Esophagus mucosa (tissue), 1 donor: ENCODE data around the gene NDUFB1. TPM values are rescaled to one million over a fixed set of nuclear protein-coding genes. Genes with fewer than 3 reads are reported as not detected.
A peak's percentile ranks its signal among the peaks of the same experiment; 100 is the strongest.

ENCODE experiments used
- ATAC-seq: fragments of 200-7000 bp; cut with Tn5 transposase; one replicate; pipeline ENCODE4 v1.9.1; 2020
- total RNA-seq: library from RNA; stranded (reverse); gene quantifications from one replicate; pipeline ENCODE4 v1.2.4, GENCODE V29; 2023
- donor health status: DM: yes; HTN: yes; CAD: no.

Gene NDUFB1
- total RNA-seq = 133 TPM

- ATAC-seq = peak; percentile 85
Observed at GRCh38 chr14:92121670-92122350, at the start of gene NDUFB1, which contains the start of gene CPSF2. Gene NDUFB1 (minus strand): TSS chr14:92121706. CDS start chr14:92117637, 4,069 bp downstream. Gene CPSF2 (plus strand): TSS chr14:92121969. CDS start chr14:92130985, 9,016 bp downstream.

DNA sequence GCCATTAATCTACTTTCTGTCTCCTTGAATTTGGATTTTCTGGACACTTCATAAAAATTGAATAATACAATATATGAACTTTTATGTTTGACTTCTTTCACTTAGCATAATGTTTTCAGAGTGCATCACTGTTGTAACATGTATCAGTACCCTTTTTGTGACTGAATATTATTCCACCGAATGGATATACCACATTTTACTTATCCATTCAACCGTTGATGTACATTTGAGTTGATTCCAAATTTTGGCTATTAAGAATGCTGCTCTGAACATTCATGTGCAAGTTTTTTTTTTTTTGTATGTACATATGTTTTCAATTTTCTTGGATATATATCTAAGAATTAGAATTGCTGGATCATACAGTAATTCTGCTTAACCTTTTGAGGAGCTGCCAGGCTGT lies 43.5 kb upstream of the NDUFB1 start:
- ATAC-seq = no peak

- no peak for ATAC-seq
Observed at GRCh38 chr14:92161521-92161920, 40.0 kb upstream of the NDUFB1 start.

GRCh38 chr14:92160619-92161018 lies 39.1 kb upstream of the NDUFB1 start:
- no peak for ATAC-seq

DNA sequence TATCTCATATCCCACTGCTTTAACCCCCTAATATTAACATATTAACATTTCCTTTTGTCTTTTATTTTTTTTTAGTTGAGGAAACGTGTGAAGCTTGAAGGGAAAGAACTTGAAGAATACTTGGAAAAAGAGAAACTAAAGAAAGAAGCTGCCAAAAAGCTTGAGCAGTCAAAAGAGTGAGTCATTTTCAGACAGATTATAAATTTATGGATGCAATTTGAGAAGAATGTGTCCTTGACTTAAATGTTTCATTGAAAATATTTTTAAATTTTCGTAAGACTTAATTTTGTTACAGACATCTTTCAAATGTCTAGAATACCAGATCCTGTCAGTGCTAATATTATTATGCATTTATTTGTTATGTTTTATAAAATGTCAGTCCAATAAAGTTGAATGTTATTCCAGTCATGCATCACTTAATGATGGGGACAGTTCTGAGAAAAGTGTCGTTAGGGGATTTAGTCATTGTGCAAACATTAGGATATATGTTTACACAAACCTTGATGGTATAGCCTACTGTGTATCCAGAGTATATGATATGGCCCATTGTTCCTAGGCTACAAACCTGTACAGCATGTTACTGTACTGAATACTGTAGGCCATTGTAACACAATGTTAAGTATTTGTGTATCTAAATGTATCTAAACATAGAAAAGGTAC lies 32.9 kb upstream of the NDUFB1 start:
- no peak for ATAC-seq

DNA sequence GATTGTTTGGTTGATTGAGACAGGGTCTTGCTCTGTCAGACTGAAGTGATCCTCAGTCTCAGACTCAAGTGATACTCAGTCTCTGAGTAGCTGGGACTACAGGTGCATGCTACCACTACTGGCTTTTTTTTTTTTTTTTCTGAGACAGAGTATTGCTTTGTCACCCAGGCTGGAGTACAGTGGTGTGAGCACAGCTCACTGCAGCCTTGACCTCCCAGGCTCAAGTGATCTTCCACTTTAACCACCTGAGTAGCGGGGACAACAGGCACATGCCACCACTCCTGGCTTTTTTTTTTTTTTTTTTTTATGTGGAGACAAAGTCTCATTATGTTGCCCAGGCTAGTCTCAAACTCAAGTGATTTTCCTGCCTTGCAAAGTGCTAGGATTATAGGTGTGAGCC lies 32.1 kb upstream of the NDUFB1 start:
- no peak for ATAC-seq

GRCh38 chr14:92144708-92145107 lies 23.2 kb upstream of the NDUFB1 start:
- ATAC-seq = no peak

GRCh38 chr14:92143962-92144361 lies 22.5 kb upstream of the NDUFB1 start:
- no peak for ATAC-seq

GRCh38 chr14:92143309-92143708 lies 21.8 kb upstream of the NDUFB1 start:
- ATAC-seq = no peak

DNA sequence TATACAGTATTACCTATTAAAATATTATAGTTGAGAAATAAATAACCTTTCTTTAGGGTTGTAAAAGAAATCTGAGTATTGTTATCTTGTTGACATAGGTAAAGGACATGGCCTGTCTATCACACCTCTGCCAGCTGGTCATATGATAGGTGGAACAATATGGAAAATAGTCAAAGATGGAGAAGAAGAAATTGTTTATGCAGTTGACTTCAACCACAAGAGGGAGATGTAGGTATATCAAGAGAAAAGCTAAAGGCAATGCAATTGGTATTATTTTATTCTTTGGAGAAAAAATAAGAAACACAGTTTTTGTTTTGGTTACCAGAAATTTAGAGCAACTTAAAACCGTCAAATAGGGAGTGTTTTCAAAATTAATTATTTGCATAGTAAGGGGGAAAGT lies 13.8 kb upstream of the NDUFB1 start:
- no peak for ATAC-seq

DNA sequence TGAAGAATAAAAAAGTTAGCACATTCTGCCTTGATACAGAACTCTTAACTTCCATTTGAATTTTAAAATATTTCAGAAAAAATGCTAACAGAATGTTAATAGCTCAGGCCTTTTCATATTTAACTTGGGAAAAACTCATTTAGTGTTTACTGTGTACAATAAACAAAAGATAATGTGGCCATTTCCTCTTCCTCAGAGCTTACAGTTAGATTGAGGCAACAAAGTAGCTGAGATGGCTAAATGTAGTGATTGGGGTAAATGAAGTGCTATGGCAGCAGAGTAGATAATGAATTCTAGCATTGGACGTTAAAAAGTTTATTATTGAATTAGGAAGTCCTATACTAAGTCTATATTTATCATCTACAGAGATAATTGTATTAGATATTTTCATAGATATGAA lies 12.9 kb upstream of the NDUFB1 start:
- ATAC-seq = no peak

DNA sequence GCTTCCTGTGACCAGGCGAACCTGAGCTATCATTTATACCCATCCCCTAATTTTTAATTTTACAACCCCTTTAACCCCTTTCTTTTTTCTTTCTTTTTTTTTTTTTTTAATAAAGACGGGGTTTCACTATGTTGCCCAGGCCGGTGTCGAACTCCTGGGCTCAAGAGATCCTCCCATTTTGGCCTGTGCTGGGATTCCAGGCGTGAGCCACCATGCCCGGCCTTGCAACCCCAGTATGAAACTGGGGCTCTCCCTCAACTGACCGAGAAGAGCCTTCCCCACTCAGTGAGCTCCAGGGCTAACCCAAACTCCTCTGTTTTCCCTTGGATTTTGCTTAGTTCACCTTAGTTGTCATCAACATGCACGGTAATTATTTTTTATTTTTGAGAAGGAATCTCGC lies 1.3 kb upstream of the NDUFB1 start:
- no peak for ATAC-seq

DNA sequence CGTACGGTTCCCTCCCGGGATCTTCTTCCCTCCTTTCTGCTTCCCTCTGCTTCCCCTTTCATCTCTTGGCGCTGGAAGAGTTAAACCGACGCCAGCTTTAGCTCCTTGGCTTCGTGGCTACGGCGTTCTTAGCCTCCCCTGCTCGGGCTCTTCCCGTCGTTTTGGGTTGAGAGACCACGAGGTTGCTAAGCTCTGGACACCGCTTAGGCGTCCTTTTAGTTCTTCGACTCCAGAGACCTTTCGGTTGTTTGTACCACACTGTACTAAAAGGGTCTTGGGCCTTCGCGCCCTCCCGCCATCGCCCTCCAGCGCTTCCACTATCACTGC lies 808 bp upstream of the NDUFB1 start:
- ATAC-seq = peak; percentile 36

GRCh38 chr14:92121207-92121669 lies 268 bp downstream of the NDUFB1 start:
- ATAC-seq = peak; percentile 12

GRCh38 chr14:92109490-92109889 lies 12.0 kb downstream of the NDUFB1 start:
- no peak for ATAC-seq

GRCh38 chr14:92108345-92109254 lies 12.9 kb downstream of the NDUFB1 start:
- ATAC-seq = no peak

DNA sequence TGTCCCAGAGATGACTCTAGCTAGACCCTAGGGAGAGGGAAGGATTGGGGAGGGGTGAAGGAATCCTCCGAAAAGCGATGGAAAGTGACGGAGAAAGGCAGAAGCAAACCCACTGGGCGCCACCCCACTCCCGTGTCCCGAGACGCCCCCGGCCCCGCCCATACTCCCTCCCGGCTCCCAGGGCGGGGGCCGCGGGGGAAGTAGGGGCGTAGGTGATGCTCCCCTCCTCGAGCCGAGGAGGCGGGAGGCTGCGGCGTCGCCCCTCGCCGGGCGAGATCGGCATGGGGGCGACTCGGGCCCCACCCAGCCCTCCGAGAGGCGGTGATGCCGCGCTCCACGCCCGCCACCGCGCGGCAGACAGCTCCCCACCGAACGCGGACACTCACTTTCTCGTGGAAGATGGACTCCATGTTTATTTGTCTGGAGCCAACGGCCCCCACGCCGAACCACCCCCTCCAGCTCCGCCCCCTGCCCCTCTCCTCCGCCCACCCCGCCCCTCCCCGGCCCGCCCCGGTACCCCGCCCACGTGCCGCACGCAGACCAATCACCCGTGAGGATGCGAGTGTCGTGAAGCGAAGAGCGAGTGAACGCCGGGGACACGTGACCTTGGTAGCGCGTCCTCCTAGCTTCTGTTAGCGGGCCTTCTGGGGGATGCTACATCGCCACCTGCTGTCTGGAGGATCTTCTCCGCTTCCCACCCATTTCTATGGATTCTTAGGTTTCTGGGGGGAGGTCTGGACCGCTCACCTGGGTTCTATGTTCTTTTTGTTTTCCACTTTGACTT lies 15.2 kb downstream of the NDUFB1 start, which contains the start of gene ATXN3:
ATXN3 (minus strand) TSS at position 440 of the 784 bp plus-strand sequence; CDS start at position 410, 30 bp downstream.
- peak; percentile 98 for ATAC-seq

DNA sequence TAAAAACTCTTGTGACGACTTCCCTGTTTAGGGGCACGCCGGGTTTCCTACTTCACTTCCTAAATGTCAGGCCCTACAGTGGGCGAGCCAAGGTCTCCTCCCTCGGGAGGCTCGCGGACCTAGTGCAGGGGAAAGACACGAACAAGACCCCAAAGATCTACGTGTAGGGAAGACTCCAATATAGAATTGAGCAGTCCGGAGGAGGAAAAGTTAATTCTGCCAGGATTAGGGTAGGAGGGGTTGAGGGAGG lies 15.7 kb downstream of the NDUFB1 start:
- ATAC-seq = peak; percentile 29

GRCh38 chr14:92105073-92105892 lies 16.2 kb downstream of the NDUFB1 start:
- no peak for ATAC-seq

DNA sequence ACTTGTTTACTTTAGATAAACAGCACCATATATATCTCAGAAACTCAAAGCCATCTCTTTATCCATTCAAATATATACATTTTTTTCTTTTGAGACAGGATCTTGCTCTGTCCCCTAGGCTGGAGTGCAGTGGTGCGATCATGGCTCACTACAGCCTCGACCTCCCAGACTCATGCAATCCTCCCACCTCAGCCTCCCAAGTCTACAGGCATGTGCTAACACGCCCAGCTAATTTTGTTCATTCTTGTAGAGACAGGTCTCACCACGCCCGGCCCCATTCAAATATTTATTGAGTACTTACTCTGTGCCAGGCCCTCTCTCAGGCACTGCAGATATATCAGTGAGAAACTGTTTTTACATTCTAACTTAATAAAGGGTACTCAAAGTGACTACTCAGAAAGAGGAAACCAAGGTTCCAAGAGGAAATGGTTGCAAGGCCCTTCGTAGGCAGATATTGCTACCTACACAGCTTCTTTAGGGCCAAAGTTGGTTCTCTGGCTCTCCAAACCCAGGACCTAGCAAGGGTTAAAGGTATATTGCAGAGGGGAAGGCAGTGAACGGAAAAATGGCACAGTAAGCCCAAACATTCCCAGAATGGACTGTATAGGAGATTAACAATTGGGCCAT lies 18.0 kb downstream of the NDUFB1 start:
- no peak for ATAC-seq

- no peak for ATAC-seq
Observed at GRCh38 chr14:92099802-92100201, 21.7 kb downstream of the NDUFB1 start.
